NCI-H146 (cell line): ENCODE data around the gene LUZP2.

ENCODE experiments used
- DNase-seq: peaks from one replicate; lab custom pipeline; 2025; lab: John Stamatoyannopoulos, UW

The LUZP2 gene

DNA sequence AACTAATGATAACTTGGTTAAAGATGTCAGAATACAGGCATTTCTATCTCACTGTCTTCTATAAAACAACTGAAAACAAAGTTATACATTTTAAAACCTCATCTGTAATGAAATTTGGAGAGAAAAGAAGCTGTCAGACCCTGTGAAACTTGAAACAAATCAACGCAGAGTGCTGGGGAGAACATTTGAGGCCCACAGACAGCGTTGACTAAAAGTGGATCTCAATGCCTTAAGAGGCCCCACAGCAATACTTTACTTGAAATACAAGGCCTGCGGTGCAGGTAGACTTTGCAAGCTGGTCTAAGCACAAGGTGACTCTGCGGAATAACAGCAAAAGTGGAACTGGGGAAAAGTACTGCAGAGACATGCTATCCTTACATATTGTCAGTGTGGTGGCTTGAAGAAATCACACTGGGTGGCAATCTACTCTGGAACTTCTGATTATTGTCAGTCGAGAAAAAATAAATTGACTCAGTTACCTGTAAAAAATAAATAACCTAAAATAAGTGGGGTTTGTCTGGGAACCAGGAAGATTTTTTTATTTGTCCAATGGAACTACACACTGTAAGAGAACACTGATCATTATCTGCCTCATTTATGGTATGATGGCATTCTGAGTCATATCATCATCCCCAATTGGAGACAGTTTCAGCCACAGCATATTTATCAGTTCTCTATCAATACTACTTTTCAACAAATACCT, 138.9 kb downstream of the LUZP2 start:
- DNase-seq = no peak

DNA sequence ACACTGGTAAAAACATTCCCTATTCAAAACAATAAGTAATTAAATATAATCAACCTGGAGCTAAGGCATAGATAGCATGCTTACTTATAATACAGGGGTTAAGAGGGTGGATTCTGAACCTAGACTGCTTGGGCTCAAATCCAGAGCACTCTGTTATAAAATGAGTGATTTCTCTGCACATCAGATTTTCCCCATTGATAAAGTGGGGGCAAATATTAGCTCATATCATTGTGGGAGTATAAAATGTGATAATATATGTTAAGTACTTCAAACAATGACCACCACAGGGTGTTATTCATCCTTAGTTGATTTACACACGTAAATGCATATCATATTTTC, 139.4 kb downstream of the LUZP2 start:
- no peak for DNase-seq

DNA sequence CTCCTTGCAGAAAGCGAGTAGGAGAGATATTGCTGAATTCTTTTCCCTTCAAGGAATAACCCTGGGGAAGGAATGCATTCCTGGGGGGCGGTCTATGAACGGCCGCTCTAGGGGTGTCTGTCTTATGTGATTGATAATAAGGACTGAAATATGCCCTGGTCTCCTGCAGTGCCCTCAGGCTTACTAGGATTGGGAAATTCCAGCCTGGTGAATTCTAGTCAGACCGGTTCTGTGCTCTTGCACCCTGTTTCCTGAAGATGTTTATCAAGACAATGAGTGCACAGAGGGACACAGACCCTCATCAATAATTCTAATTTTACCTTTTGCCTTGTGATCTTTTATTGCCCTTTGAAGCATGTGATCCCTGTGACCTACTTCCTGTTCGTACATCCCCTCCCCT, 140.7 kb downstream of the LUZP2 start:
- DNase-seq = no peak

DNA sequence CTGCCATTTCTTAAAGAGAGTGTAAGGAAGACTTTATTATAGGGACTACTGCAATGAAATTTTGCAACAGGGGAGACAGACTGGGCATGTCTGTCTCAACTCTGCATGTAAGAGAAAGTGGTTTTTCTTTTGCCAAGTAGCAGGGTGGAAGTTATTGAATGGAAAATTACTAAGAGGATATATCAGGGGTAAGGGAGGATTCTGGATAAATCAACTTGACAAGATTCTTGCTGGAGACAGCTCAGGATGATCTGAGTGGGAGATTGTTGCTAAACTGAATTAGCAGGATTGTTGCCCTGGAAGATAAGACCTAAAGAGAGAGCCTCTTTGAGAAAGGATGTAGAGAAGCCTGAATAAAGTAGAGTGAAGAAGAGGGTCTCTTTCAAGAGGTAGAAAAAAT, 145.8 kb downstream of the LUZP2 start:
- no peak for DNase-seq

DNA sequence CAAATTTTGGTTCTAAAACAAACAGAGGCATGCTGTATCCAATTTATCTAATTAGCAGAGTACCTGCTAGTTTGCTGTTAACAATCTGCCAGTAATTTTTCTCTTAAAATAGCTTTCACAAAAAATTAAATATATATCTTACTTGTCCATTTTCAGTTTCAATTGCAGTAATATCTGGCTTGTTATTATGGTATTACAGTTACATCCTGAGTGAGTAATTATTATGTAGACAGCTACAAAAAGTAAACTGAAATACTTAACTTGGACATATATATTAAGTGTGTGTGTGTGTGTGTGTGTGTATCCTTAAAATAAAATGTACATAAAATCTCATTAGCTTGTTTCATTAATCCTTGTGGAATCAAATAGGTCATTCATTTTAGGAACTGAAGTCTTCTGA, 148.7 kb downstream of the LUZP2 start:
- DNase-seq = no peak

DNA sequence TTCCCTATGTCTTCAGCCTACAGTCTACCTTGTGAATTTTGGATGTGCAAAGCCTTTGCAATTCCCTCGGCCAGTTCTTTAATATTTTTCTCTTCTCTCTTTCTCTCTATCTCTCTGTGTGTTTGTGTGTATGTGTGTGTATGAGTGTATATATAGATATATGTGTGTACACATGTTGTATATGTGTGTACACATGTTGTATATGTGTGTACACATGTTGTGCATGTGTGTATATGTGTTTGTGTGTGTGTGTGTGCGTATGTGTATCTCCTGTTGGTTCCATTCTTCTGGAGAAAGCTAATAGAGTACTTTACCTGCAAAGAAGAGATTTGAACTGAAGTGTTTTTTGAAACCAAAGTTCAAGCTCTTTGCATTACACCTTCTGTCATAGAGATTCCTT, 155.0 kb downstream of the LUZP2 start:
- no peak for DNase-seq

DNA sequence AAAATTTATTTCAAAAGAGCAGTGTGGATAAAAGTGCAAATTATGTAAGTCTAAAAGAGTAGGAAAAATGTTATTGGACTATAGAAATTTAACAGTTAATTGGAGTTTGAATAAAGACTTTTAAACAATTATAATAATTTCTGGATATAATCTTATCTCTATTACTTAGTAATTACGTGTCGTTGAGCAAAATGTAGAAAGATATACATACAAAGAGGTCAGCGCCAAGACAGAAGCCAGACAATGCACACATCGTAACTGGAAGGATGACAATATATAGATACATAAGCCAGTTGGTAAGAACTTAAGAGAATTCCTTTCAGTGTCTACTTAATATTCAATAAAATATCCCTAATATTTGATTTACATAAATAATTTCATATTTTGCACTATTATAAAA, 157.0 kb downstream of the LUZP2 start:
- no peak for DNase-seq

DNA sequence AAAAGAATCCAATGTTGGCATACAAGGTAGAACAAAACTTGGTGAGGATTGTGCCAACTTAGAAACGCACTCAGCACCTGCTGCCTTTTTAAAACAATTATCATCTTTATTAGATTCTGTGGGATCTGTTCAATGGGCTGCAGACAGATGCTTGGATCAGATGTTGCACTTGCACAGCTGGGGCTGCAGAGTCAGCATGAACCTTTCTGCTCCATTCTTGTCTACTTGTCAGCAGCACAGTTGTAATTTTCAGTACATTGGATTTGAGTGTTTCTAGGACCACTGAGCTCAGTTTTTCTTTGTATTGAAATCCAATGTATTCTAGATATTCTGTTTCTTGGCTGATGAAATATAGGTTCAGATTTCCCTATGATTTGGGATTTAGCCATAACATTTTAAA, 164.5 kb downstream of the LUZP2 start:
- no peak for DNase-seq

DNA sequence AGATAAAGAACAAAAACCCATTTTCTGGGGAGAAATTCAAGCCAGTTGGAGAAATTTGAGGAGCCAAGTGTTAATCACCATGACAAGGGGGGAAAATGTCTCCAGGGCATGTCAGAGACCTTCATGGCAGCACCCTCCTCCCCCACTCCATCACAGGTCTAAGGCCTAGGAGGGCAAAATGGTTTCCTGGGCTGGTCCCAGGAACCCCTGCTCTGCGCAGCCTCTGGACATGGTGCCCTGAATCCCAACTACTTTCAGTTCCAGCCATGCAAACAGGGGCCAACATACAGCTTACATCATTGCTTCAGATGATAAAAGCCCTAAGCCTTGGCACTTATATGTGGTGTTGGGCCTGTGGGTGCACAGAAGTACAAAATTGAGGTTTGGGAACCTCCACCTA, 167.5 kb downstream of the LUZP2 start:
- no peak for DNase-seq

DNA sequence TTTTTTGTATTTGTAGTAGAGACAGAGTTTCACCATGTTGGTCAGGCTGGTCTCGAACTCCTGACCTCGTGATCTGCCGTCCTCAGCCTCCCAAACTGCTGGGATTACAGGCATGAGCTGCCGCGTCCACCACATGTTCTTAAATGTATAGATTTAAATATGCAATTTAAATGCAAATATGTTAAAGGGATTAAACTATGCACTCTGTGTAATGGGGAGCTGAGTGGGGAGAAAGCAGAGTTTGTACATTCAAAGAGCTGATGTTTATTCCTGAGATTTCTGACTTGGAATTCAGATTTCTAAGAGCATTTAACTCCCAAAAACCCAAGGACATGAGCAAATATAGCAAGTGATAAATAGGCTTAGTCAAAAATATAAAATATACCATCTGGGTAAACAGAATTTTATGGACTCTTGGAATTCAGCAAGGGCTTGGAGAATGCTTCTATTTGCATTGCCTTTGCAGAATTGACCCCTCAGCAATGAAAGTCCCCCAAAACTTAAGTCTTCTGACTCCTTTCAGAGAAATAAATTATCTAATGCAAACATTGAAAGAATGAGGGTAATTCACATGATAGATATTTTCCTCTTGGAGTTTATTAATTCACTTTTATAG, 170.6 kb downstream of the LUZP2 start:
- no peak for DNase-seq

DNA sequence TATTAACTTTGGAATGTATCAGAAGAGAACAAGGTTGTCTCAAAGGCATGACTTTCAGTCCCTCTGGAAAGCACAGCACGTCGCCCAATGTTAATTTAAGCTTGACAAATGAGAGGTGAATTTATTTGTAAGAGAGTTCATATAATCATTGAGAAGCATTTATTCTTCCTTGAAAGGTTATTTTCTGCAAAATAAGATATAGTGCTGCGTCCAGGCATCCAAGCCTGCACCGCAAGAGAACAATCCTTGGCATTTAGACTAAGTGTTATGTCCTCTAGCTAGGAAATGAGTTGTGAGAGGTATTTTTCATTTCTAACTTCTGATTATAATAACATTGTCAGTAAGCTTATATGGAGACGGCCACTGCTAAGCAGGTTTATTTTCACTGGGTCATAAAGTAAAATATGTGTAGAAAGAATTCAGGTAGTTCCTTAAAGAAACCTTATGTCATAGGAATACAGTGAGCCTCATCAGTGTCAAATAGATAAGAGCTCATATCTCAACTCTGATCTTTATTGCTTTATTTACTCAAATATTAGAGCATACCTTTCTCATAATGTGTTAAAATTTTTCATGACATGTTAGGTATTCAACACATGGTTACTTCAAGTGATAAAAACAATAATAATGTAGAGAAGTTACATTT, 182.0 kb downstream of the LUZP2 start:
- DNase-seq = no peak

DNA sequence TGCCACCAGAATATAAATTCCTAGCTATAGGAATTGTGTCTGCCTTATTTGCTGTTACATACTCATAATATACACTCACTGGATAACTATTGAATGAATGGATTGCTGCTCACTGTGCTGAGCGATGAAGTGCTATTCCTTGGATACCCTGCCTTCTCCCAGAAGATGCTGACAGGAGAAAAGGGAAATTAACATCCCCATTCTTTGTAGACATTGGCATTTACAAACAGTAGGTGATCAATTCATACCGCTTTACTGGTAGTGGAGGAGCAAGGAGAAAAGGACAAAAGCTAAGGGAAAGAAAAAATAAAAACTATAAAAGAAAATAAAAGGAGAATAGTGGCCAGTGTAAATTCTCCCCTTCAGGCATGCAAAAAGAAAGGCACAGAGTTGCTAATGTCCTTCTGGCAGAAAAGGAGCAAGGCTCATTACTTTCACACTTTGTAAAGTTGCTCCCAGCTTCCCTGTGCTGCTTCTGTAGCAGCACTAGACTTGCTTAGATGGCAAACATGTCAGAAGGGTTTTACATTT, 183.0 kb downstream of the LUZP2 start:
- DNase-seq = no peak

DNA sequence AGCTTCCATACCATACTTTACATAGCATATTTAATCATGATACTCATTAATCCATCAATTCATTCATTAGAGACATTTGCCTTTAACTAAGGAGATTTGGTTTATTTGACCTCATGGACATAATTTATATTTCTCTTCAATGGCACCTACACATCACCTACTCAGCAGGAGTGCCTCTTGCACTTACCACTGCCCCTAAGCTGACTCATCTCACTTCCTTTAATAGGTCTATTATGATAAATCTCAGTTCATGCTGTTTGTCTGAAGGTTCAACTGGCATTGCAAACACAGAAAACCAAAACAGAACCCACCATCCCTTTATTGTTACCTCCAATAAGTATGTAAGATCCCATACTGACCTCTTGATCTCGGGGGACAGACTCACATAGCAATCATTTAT, 186.7 kb downstream of the LUZP2 start:
- no peak for DNase-seq

DNA sequence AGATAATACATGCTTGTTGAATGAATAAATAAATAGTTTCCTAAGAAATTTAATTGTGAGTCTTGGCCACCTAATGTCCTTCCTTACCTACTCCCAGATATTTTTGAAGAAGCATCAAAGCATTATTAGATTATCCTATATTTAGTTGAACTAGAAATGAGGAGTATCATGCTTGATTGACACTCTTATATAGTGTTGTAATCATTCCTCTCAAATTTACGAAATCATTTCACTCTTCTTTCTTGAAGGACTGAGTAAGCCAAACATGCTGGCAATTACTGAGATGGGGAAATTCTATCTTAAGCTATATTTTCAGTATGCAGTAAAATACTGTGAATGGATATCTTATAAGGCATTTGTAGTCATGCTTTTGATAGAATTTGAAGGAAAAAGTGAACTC, 189.0 kb downstream of the LUZP2 start:
- no peak for DNase-seq

DNA sequence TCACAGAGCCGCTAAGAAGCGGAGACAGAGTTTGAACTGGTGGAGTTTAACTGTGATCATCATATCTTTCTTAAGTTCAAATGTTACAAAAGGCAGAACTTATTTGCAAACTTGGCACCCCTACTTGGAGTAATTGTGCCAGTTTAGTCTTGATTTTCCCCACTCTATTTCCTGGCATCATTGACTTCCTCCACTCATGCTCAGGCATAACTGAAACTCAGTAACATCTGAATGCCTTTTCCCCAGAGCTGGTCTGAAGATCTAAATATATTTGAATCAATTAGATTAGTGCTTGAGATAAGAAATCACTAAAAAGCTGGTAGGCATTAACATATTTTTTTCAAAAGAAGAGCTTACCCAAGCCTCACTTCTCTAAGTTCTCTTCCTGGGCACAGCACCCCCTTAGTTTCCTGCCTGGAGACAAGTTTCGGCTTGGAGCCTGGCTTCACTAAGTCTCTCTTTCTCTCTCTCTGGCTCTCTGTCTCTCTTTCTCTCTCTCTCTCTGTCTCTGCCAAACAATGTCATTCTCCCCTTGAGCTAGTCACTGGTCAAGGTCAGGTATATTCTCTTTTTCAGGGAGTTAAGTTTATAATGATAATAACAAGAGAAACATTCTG, 190.8 kb downstream of the LUZP2 start:
- DNase-seq = no peak

DNA sequence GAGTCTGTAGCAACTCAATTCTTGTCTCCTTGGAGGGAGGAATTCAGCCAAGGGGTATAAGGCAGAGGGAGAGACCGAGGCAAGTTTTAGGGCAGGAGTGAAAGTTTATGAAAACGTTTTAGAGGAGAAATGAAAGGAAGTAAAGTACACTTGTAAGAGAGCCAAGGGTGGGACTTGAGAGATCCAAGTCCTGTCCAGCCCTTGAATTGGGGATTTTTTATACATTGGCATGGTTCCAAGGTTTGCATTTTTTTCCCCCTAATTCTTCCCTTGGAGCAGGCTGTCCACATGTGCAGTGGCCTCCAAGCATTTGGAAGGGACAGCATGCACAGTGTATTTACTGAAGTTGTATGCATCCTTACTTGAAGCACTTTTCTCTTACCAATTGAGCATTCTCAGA, 192.1 kb downstream of the LUZP2 start:
- no peak for DNase-seq

DNA sequence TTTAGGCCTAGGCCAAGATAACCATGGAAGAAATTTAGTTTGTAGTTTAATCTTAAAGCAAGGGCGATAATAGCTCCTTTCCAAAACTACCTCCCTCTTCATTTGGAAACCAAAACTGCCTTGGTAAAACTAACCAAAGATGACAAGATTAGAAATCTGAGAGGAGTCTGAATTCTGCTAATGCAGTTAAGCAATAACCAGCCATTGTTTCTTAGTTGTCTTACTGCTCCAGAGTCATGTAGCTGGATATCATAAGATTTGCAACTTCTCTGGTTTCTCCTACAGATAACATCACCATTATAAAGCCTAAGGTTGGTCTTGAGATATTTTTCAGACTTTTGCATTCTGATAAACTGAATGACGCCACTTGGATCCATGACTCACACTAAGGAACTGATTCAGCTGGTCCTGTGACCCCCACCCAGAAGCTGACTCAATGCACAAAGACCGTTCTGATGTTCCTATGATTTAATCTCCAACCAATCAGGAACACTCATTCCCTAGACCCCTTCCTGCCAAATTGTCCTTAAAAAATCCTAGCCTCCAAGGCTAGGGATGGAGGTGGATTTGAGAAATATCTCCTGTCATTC, 200.8 kb downstream of the LUZP2 start:
- DNase-seq = no peak

DNA sequence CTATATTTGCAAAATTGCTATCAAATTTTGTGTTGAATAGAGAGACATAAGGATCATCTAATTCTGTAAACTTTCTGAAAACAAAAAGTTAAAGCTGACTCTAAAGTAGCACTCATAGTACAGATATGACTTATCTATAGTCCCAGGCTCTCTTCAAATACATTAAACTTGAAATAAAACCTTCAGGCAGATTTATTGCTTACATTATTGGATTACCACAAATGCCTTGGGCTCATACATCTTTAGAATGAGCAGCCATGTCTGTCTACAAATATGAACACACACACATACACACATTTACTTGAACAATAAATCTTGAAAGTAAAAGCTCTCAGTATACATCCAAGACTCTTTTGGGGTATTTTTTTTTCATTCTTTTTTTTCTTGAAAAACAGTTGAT, 207.9 kb downstream of the LUZP2 start:
- DNase-seq = no peak

DNA sequence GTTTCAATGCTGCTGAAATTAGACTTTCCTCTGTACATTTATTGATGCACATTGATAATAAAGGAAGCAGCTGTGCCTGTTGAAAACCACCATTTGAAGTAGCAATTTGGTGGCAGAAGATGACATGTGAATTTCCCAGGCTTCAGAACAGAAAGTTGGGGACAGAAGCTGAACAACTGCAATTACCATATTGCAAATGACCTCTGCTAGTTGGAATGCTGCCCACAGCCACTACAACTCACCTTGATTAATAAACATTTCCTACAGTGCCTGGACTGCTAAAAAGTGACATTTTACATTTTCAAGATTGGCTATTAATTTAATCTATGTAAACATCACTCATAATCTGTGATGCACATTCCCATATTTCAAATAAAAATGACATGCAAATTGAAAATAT, 208.6 kb downstream of the LUZP2 start:
- DNase-seq = no peak

DNA sequence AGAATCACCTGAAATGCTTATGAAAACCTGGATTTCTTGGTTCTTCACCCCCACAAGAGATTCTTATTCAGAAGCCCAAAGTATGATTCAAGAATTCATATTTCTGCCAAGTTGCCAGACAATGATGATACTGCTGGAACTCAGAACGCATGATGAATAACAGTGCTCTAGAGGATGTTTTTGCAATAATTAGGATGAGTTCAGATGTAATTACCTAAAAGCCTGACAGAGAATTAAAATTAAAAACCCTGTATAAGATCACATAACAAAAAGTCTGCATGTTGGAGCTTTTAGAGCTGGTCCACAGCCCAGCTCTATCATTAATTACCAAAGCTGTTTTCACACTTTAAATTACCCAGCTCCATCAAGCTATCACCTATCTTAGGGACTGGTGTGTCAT, 211.8 kb downstream of the LUZP2 start:
- no peak for DNase-seq

DNA sequence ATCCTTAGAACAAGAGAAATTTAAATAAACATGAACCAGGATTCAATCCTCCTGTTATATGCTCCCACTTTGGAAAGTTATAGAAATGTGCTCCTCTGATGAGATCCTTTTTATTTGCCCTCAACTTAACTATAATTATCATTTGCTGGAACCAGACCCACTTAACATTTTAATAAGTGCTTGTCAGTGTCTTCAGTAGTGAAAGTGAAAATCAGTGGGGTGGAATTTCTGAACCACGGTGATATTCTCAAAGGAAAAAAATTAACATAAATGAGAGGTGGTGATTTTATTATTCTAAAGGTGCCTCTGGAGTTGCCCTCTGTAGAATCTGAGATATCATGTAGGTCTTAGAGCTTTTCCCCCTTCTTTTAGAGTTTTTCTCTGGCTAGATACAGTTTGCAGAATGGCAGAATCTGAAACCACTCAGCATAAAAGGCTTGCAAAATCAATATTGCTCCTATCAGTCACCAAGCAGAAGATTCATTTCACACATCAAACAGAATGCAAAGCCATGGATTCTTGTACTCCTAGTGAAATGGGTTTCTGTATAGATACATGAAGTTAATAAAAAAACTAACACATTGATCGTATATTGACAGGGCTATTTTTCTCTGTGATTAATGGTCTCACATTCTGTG, 213.2 kb downstream of the LUZP2 start:
- DNase-seq = no peak

DNA sequence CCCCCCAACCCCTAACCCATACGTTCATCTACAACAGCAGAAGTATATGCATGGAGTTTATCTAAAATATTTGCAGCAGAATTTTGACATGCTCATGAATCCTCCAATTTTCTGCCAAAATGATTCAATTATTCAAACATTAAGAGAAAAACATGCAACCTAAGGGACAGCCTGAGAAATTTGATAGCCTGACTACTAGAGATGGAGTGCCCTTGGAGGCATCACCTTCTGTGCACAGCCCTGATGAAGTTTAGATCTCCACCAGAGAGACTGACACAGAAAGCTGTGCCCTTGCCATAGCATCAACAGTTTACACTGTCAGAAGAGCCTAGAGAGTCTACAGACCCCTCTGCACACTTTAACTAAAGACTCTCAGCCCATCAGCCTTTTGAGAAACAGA, 217.7 kb downstream of the LUZP2 start:
- no peak for DNase-seq
